SK-N-DZ (cell line): Measurements from ENCODE around the gene PGBD1.
"Not testable (repeated sequence)": the region's sequence is repeated elsewhere in the genome, so short reads cannot be mapped to it uniquely, and the experiment has no call there.

Source experiments
- DNase-seq: peaks from one replicate; pipeline ENCODE4 v3.0.0-alpha.2; 2015; ENCODE audit warnings: low spot score

Gene PGBD1

DNA sequence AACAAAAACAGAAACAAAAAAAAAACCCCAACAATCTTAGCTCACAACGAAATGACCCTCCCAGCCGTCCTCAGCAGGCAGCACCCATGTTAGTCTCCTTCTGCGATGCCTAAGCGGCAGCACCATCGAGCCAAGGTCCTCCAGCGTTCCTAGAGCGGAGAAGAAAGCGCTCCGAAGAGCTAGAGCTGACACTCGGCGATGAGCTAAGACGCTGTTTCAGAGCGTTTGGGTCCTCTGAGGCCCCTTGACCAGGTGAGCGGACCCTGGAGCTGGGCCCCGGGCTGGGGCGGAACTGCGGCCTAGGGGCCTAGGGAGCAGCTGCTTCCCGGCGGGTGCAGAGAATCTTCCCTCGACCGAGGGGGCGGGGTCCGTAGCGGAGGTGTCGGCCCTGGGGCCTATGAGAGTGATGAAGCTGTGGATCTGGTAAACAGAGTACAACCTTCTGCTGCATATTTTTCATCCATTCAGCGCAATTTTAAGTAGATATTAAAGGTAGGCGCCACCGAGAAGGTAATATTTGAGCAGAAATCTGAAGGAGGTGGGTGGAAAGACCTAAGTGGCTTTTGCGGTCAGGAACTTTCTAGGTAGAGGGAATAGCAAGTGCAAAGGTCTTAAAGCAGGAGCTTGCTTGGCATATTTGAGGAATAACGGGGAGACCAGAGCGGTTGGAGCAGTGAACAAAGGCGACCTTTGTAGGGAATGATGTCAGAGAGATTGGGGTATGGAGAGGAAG, 14.2 kb upstream of the PGBD1 start, which contains the start of gene ZSCAN26:
Gene ZSCAN26, plus strand, starts transcription at position 182 of the 733 bp plus-strand sequence. CDS start 4,777 bp downstream, outside the sequence.
- DNase-seq, result peak; percentile 92

DNA sequence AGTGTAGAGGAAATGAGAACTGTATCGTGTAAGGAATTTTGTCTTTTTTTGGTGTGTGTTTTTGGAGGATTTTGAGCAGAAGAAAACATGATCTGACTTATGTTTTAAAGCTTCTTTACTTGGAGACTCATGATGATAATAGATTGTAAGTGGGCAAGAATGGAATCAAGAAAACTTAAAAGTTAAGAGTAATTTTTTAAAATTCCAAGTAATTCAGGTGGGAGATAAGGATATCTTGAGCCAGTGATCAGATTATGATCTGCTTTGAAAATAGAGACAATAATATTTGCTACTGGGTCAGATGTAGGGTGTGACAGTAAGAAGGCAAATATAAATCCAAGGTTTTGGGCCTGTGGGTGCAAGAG, 13.7 kb upstream of the PGBD1 start:
- no peak for DNase-seq

DNA sequence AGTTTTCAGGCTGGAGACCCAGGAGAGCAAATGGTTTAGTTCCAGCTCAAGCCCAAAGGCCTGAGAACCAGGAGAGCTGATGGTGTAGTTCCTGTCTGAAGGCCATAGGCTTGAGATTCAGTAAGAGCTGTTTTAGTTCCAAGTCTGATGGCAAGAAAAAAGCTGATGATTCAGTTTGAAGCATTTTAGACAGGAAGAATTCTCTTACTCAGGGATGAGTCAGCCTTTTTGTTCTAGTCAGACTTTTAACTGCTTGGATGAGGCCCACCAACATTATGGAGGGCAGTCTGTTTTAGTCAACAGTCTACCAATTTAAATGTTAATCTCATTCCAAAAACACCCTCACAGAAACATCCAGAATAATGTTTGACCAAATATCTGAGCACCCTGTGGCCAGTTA, 11.9 kb upstream of the PGBD1 start:
- no peak for DNase-seq

DNA sequence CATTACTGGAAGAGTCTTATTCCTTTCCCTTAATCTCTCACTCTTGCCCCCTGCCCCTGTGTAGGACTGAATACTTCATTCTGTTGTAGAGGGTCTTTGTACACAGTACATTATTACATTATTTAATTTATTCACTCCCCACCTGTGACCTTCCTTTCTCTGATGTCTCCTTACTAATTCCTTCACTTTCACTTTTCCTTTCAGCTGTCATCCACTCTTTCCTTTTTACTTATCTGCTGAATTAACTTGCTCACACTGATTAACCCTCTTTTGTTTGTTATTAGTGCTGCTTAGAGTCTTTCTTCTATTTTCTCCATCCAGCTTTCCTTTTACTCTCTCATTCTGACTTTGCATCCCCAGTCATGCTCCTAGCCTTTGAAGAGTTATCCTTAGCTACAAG, 6.5 kb upstream of the PGBD1 start:
- DNase-seq, result no peak

DNA sequence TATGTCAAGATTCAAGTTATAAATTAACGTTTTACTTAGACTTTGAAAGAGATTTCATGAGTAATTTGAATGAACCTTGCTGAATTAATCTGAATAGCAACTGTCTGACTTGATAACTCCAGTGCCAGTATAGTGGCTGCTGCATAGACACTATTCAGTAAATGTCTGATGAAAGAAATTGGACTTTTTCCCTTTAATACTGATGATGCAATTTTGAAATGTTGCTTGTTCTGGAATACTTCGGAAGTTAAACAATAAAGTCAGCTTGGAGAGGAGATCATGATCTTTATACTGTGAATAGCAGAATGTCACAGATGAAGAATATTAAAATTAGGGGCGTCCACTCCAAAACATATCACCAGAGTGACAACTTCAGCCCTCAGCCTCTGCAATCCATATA, 3.6 kb upstream of the PGBD1 start:
- DNase-seq, result no peak

DNA sequence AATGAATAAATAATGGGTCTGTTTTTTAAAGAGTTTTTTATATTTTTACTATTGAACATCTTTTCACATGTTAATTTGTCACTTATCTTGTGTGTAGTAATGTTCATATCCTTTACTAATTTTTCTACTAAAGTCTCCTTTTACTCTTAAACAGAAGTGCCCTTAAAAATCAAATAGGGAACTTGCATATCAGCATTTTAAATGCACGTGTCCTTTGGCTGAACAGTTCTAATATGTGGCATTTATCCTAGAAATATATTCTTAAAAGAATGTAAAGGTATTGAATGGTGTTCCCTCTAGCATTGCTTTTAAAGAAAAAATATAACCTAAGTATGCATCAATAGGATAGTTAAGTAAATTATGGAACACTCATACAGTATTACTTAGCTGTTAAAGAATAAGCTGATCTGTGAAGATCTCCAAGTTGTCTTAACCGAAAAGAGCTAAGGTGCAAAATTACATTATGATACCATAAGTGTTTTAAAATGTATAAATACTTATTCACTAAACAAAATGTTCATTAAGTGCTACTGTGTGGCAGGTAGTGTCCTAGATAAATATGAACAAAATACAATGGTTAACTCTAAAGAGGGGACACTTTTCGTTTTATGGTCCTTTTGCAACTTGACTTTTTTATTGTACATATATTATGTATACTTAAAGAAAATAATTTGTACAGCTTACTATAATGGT, 631 bp upstream of the PGBD1 start:
- no peak for DNase-seq

DNA sequence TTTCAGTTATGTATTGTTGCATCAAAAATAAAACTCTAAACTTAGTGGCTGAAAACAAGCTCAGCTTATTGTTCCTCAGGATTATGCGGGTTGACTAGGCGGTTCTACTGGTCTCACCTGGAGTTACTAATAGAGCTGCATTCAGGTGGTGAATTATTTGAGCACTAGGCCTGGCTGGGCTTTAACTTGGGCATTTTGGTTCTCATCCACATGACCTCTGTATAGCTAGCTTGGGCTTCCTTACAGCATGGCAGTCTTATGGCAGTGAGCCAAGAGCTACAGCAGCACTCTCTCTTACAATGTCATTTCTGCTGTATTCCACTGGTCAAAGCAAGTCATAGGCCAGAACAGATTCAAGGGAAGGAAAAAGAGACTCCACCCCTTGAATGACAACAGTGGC, 1.6 kb downstream of the PGBD1 start:
- DNase-seq, result no peak

DNA sequence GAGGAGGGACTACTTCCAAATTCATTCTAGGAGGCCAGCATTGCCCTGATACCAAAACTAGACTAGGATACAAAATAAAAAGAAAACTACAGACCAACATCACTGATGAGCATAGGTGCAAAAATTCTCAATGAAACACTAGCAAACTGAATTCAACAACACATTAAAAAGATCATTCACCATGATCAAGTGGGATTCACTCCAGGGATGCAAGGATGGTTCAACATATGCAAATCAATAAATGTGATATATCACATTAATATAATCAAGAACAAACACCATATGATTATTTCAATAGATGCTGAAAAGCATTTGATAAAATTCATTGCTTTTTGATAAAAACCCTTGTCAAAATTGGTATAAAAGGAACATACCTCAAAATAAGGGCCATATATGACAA, 10.2 kb downstream of the PGBD1 start:
- no peak for DNase-seq

DNA sequence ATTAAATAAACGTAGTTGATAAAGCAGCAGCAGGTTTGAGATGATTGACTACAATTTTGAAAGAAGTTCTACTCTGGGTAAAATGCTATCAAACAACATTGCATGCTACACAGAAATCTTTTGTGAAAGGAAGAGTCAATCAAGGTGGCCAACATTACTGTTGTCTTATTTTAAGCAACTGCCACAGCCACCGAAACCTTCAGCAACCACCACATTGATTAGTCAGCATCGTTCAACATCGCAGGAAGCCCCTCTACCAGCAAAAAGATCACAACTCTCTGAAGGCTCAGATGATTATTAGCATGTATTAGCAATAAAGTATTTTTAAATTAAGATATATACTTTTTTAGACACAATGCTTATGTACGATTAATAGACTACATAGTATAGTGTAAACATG, 14.0 kb downstream of the PGBD1 start:
- no peak for DNase-seq

DNA sequence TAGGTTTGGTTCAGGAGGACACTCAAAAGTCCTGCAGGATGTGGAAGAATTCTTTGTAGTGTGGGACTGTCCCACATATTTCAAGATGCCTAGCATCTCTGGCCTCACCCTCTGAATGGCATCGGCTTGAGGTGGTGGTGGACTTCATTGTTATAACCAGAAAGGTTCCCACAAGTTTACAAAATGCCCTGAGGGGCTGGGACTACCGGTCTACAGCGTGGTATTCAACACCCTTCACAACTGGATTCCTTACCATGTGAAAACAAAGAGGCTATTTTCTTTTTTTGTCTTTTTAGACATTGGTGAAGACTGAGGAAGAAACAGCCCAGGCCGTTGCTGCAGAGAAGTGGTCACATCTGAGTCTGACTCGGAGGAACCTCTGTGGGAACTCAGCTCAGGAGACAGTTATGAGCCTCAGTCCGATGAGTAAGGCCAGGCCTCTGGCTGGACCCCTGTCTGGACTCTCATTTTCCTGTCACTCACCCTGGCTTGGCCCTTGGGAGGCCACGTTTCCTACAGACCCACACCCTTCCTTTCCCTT, 15.2 kb downstream of the PGBD1 start:
- no peak for DNase-seq

DNA sequence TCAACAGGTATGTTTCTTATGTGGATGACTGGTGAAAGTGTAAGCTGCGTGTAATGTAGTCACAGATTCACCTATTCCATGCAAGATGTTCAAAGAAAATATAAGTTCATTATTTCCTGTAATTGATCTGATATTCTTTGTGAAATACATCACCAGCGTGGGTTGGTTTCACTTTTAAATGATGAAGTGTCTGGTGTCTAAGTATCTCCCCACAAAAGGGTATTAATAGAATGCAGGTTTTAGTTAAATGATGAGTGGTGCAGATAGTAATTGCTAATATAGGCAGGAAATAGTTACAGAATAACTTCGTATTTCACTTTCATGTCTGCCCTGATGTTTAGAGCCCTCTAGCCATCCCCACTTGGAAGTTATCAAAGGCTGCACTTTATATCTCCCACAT, 22.2 kb downstream of the PGBD1 start:
- DNase-seq, result no peak

DNA sequence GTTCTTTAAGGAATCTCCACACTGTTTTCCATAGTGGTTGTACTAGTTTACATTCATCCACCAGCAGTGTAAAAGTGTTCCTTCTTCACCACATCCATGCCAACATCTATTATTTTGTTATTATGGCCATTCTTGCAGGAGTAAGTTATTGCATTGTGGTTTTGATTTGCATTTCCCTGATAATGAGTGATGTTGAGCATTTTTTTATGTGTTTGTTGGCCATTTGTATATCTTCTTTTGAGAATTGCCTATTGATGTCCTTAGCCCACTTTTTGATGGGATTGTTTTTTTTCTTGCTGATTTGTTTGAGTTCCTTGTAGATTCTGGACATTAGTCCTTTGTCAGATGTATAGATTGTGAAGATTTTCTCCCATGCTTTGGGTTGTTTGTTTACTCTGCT, 25.0 kb downstream of the PGBD1 start:
- not testable (repeated sequence) for DNase-seq

DNA sequence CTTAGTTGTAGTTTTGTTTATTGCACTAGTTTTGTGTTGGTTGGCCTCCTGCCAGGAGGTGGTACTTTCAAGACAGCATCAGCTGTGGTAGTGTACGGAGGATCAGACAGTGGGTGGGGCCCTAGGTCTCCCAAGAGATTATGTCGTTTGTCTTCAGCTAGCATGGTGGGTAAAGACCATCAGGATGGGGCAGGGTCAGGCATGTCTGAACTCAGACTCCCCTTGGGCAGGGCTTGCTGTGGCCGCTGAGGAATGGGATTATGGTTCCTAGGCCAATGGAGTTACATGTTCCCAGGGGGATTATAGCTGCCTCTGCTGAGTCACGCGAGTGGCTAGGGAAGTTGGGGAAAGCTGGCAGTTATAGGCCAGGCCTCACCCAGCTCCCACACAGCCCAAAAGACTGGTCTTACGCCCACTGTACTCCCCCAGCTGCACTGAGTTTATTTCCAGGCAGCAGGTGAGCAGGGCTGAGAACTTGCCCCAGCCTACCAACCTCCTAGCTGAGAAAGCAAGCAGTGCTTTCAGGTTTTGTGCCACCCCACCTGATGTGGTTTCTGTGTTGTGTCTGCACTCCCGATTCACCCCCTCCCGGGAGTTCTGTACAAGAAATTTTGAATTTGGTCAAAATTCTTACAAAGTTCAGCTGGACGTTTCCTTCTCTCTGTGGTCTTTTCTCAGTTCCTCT, 29.9 kb downstream of the PGBD1 start:
- DNase-seq, result no peak

DNA sequence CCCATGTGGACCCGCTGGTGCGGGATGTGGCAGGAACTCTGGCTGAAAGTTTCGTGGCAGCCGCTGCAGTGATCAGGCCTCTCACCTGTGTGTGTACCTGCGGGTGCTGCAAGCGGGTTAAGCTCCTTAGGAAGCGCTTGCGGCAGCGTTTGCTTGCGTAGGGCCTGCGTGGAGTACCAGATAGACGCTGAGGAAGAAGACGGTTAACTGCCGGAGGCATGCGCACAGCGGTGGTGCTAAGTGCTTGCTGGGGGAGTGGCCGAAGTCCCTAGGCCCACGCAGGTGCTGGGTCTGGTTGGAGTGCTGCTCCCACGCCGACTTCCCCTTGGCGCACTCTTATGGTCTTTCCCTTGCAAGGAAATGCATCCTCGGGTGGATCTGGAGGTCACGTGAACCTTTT, 31.6 kb downstream of the PGBD1 start:
- no peak for DNase-seq

DNA sequence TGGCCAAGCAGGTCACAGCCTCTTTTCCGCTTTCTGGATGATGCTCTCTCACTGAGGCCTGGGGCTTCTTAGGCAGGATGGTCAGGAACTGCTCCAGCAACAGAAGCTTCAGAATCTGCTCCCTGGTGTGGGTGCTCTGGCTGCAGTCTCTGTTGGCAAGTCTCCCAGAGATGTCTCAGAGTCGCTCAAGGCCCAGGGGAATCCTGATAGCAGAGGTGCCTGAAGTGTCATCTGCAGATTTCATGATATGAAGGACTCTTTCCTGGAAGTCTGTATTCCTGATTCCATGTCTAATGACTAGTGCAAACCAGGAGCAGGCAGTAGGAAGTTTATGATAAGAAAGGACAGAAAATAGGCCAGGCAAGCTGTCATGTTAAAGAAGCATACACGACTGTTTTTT, 34.3 kb downstream of the PGBD1 start:
- DNase-seq, result no peak

DNA sequence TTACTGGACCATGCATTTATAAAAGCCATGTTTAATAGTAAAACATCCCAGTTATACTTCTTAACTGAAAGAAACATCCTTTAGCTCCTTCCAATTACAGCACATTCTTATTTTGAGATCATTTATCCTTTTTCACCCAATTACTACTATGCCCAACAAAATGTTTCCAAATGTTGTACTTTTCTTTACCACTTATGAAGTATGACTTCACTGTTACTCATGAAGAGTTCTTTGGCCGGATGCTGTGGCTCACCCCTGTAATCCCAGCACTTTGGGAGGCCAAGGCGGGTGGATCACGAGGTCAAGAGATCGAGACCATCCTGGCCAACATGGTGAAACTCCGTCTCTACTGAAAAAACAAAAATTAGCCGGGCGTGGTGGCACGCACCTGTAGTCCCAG, 36.5 kb downstream of the PGBD1 start:
- not testable (repeated sequence) for DNase-seq

DNA sequence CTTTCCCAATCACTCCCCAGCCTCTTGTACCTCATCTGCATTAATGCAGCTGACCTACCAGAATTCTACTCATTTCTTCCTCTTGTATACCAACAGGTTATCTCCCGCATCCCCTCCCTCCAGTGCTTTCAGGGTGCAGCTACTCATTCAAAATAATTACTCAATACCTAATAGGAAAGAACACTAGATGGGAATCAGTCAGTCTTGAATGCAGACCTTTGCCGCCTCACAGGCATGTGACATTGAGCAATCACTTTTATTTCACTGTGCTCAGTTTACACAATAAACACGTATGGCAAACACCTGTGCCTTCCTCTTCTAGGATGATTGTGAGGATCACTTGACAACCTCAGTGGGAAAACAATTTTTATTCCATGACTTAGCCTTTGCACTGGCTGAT, 41.3 kb downstream of the PGBD1 start:
- no peak for DNase-seq

DNA sequence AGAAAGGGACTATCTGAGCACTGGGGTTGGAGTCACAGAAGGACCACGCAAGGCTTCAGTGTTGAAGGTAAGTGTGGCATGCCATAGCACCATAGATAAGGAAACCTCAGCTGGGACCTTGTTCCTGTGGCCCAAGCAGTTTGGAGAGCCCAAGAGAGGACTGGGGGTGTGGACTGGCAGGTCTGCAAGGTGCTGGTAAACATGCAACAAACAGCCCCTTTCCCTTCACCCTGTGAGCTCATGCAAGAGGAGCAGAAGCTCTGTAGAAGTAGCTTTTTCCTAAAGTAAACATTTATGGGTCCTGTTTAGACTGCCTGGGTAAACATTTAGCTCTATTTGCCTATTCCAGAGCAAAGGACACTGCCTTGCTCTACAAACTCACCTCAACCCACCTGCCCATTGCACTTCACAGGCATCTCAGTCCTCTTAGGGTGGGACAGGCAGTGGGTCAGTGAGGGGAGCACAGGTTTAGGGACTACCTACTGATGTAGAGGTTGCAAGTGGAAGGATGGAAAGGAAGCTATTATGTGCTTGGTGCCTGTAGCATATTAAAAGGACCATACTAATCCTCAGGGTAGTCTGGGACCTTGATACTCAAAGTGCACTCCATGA, 42.5 kb downstream of the PGBD1 start:
- DNase-seq, result no peak

DNA sequence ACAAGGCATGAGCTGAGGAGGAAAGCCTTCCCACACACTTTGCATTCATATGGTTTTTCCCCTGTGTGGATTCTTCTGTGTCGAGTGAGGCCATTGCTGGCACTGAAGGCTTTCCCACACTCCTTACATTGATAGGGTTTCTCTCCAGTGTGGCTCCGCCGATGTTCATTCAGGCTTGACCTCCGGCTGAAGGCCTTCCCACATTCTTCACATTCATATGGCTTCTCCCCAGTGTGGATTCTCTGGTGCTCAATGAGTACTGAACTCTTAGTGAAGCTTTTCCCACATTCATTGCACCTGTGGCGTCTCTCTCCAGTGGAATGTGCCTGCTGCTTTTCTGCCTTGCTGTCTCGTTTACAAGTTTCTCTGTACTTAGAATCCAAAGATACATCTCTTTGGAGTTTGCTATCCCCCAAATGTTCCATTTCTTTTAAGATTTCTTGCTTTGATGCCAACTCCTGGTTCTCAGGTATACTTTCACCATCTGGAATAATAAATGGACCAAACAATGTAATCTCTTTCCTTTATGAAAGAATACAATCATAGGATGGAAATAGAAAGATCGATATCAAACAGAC, 45.1 kb downstream of the PGBD1 start:
- DNase-seq, result no peak

DNA sequence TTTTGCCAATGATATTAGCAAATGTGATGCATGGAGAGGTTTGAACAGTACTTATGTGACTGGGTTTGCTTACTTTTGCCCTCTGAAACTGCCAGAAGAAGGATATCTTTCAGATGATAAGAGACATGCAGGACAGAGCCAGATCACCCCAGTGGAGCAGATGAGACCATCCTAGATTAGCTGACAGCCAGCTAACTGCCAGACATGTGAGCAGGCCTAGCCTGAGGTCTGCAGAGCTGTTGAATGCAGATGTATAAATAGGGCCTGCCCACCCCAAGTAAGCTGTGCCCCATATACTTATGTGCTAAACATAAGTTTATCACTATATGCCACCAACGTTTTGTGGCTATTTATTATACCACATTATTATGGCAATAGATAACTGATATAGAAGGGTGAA, 48.7 kb downstream of the PGBD1 start:
- no peak for DNase-seq

DNA sequence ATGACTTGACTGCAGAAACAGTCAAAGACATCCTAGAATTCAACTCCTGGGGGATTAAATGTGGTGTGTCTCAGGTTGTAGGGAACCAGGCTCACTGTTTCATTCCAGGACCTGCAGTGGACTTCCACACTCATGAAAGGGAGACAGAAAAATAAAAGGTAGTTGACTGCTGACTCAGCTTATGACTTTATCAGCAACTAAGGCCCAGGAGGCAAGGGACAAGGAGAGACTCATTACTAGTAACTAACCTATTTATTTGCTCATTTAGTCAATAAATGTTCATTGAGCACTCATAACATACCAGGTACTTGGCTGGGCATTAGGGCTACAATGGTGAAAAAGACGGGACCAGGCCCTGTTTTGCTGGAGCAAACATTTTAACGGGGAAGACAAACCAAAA, 51.7 kb downstream of the PGBD1 start:
- no peak for DNase-seq

DNA sequence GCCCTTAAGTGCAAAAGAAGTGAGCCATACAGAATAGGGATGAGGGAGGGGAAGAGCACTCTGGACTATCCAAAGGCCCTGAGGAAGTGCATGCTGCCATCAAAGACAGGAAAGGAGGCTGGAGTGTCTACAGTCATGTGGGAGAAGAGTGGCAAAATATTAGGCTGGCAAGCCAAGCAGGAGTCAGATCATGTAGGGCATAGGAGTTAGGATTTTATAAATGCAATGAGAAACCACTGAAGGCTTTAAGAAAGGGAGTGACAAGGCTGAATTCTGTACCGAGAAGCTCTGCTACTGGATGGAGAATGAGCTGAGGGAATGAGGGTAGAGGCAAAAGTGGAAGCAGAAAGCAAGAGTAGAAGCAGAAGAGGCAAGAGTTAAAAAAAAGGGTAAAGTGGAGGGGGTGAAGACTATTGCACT, 52.2 kb downstream of the PGBD1 start:
- no peak for DNase-seq
